ENCODE results near the gene TMEM163. TPM values are rescaled to one million over a fixed set of nuclear protein-coding genes. Genes with fewer than 3 reads are reported as not detected.

TMEM163 gene
- total and polyA plus RNA-seq, 9 donors: 0.24 to 3.6 (median 1.5) TPM

DNA sequence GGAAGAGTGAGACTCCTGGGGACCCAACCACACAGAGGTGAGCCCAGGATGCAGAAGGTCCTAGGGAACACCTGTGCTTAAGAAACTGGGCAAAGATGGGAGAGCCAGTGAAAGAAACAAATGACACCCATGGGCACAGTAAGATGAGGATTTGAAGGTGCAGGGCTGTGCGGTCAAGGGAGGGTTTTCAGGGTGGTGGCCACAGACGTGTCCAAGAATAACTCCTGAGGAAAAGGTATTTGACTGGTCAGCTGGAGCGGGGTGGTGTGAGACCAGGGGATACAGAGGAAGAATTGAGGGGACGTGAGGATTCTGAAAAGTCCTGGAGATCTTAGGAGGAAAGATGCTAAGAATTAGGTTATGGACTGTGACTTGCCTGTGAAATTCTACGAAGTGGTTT lies 142.9 kb downstream of the TMEM163 start:
- H3K4me3 ChIP-seq: no peak overlapping the region
- H3K27ac ChIP-seq: no peak overlapping the region
- 82 to 95% (median 83%) methylated on average over 5 of the region's 5 CpGs for WGBS, 3 donors
- H3K36me3 ChIP-seq: no peaks in the 10 kb centered on the region
- no peak for TF ChIP-seq EP300 (IDR thresholded peaks at IDR 0.05)
- no peak for TF ChIP-seq CTCF (IDR thresholded peaks at IDR 0.05)
- no peak for TF ChIP-seq POLR2A (IDR thresholded peaks at IDR 0.05)
- no peak for DNase-seq
- H3K9me3 ChIP-seq: no peaks in the 10 kb centered on the region
- H3K4me1 ChIP-seq (ENCODE audit: insufficient read depth): no peaks in the 10 kb centered on the region
- intact Hi-C loops (cut with DNase I): no loop called here
- no peaks in the 10 kb centered on the region for H3K27me3 ChIP-seq

GRCh38 chr2:134574611-134575330 lies 144.0 kb downstream of the TMEM163 start:
- no peaks in the 10 kb centered on the region for H3K4me1 ChIP-seq (ENCODE audit: insufficient read depth)
- H3K27me3 ChIP-seq: no peaks in the 10 kb centered on the region
- no peak overlapping the region for H3K4me3 ChIP-seq
- 73 to 80% (median 76%) methylated on average over 10 of the region's 10 CpGs for WGBS, 3 donors
- intact Hi-C loops (cut with DNase I): no loop called here
- no peak for DNase-seq
- no peaks in the 10 kb centered on the region for H3K36me3 ChIP-seq
- no peak overlapping the region for H3K27ac ChIP-seq
- TF ChIP-seq CTCF (IDR thresholded peaks at IDR 0.05) (no peak), EP300 (IDR thresholded peaks at IDR 0.05) (no peak), POLR2A (IDR thresholded peaks at IDR 0.05) (no peak)
- H3K9me3 ChIP-seq: no peaks in the 10 kb centered on the region

GRCh38 chr2:134573724-134574123 lies 145.1 kb downstream of the TMEM163 start:
- DNase-seq: no peak
- H3K9me3 ChIP-seq: no peaks in the 10 kb centered on the region

GRCh38 chr2:134573085-134573370 lies 145.8 kb downstream of the TMEM163 start:
- H3K4me3 ChIP-seq: no peak overlapping the region
- DNase-seq: no peak

More at GRCh38 chr2:134573724-134574123, 145.1 kb downstream of the TMEM163 start:
- no peak overlapping the region for H3K27ac ChIP-seq
- TF ChIP-seq POLR2A (IDR thresholded peaks at IDR 0.05) (no peak), EP300 (IDR thresholded peaks at IDR 0.05) (no peak), CTCF (IDR thresholded peaks at IDR 0.05) (no peak)
- no peak overlapping the region for H3K4me3 ChIP-seq
- H3K4me1 ChIP-seq (ENCODE audit: insufficient read depth): no peaks in the 10 kb centered on the region
- WGBS, 3 donors: 41 to 60% (median 50%) methylated on average over 1 of the region's 1 CpG
- no peaks in the 10 kb centered on the region for H3K27me3 ChIP-seq
- no peaks in the 10 kb centered on the region for H3K36me3 ChIP-seq
- intact Hi-C loops (cut with DNase I): no loop called here

More at GRCh38 chr2:134573085-134573370, 145.8 kb downstream of the TMEM163 start:
- intact Hi-C loops (cut with DNase I): no loop called here
- Histone ChIP-seq H3K4me1 (ENCODE audit: insufficient read depth) (no peaks in the 10 kb centered on the region), H3K27me3 (no peaks in the 10 kb centered on the region), H3K27ac (no peak overlapping the region), H3K36me3 (no peaks in the 10 kb centered on the region), H3K9me3 (no peaks in the 10 kb centered on the region)
- TF ChIP-seq CTCF (IDR thresholded peaks at IDR 0.05) (no peak), EP300 (IDR thresholded peaks at IDR 0.05) (no peak), POLR2A (IDR thresholded peaks at IDR 0.05) (no peak)
